ENCODE data around the gene RNF227.

Gene RNF227

GRCh38 chr17:7889166-7889955 lies 26.7 kb downstream of the RNF227 start:
- Histone ChIP-seq H3K4me3 (ENCODE audit: low read length in 2 of 2) (peak overlapping the region; percentile 13 to 85), H3K27ac (ENCODE audit: low read length) (peak overlapping the region; percentile 87), H3K36me3 (ENCODE audit: control insufficient read depth in 2 of 2, insufficient read depth in 2 of 2, low read length in 2 of 2) (peaks cover 18% of the 10 kb centered on the region in 2 donors), H3K27me3 (ENCODE audit: control insufficient read depth in 1 of 2, insufficient read depth in 2 of 2, low read length in 2 of 2) (no peaks in the 10 kb centered on the region), H3K4me1 (ENCODE audit: control insufficient read depth, insufficient read depth, low read length) (peaks cover 48% of the 10 kb centered on the region), H3K9me3 (ENCODE audit: control insufficient read depth in 2 of 2, low read length in 2 of 2) (no peaks in the 10 kb centered on the region), H3K9ac (ENCODE audit: low read length in 2 of 2) (peak overlapping the region; percentile 51 to 52)

DNA sequence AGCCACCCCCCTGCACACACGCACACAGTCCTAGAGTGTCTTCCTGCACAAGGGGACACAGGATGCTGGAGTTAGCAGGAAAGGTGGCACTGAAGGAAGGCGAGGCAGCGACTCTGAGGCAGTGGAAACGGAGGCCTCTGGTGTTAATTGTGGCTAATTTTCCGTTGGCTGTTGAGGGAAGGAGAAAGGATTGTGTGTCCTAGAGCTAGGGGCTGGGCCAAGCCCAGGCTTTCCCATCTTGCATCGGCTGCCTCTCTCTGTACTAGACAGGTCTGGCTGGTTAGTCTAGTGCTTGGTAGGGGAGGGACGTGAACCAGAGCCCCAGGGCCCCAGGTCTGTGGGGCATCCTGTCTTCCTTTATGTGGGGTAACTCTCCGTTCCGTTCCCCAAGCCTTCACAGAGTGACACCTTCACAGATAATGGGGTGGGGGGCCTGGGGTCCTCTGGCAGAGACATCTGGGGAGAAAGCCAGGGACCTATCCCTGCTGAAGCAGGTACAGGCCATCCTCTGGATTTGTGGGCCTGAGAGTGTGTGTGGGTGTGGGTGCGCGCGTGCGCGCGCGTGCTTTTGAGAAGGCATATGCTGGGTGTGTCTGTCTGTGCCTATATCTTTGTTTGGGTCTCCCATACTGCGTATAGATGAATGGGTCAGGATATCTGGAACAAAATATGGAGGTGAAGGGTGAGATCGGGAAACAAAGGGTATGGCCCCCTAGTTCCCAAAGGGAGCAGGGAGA lies 27.7 kb downstream of the RNF227 start, which contains the start of gene CHD3:
TSS of gene CHD3 (plus strand) at position 606 of the 737 bp plus-strand sequence. CDS start 212 bp downstream, outside the sequence.
- peak within 1 kb of the TSS; percentile 52 to 64 for H3K9ac ChIP-seq (ENCODE audit: low read length in 2 of 2)
- H3K4me1 ChIP-seq (ENCODE audit: control insufficient read depth, insufficient read depth, low read length): peaks cover 48% of the 10 kb centered on the region
- H3K4me3 ChIP-seq (ENCODE audit: low read length in 2 of 2): peak within 1 kb of the TSS; percentile 47 to 85
- H3K27ac ChIP-seq (ENCODE audit: low read length): peak within 1 kb of the TSS; percentile 87
- H3K36me3 ChIP-seq (ENCODE audit: control insufficient read depth in 2 of 2, insufficient read depth in 2 of 2, low read length in 2 of 2): peaks cover 9 to 10% of the 10 kb centered on the region in 2 donors
- no peaks in the 10 kb centered on the region for H3K9me3 ChIP-seq (ENCODE audit: control insufficient read depth in 2 of 2, low read length in 2 of 2)
- no peaks in the 10 kb centered on the region for H3K27me3 ChIP-seq (ENCODE audit: control insufficient read depth in 1 of 2, insufficient read depth in 2 of 2, low read length in 2 of 2)

DNA sequence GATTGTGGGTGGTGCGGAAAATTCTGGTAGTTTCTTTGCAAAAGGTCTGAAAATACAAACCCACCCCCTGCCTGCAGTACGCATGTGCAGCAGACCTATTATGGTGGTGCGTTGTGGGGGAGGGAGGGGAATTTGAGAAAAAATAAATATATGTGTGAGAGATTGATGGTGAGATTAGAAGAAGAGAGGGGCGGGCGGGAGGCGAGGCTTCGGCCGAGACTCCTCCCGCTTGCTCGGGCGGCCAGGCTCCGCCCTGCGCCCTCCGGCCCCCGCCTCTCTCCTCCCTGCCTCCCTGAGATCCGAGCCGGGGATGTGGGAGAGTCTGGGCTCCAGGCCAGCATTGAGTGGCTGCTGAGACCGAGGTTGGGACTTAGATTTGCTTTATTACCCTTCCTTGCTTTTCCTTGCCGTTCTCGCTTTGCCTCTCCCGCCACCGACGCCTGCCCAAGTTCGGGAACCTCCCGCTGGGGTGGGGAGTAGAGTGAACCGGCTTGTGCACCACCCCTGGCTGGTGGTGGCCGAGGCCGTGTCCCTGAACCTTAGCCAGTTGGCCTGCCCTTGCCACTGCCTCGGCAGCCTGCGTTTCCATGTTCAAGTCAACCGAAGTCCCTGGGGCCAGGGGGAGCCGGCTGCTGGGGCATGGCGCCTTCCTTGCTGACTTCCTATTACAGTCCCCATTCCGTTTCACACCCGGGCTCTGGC lies 28.5 kb downstream of the RNF227 start:
- no peaks in the 10 kb centered on the region for H3K9me3 ChIP-seq (ENCODE audit: control insufficient read depth in 2 of 2, low read length in 2 of 2)
- peaks cover 48% of the 10 kb centered on the region for H3K4me1 ChIP-seq (ENCODE audit: control insufficient read depth, insufficient read depth, low read length)
- H3K36me3 ChIP-seq (ENCODE audit: control insufficient read depth in 2 of 2, insufficient read depth in 2 of 2, low read length in 2 of 2): peaks cover 9 to 10% of the 10 kb centered on the region in 2 donors
- H3K27me3 ChIP-seq (ENCODE audit: control insufficient read depth in 1 of 2, insufficient read depth in 2 of 2, low read length in 2 of 2): no peaks in the 10 kb centered on the region
- peak overlapping the region; percentile 87 for H3K27ac ChIP-seq (ENCODE audit: low read length)
- H3K4me3 ChIP-seq (ENCODE audit: low read length in 2 of 2): peak overlapping the region; percentile 76 to 85
- H3K9ac ChIP-seq (ENCODE audit: low read length in 2 of 2): peak overlapping the region; percentile 52 to 64

DNA sequence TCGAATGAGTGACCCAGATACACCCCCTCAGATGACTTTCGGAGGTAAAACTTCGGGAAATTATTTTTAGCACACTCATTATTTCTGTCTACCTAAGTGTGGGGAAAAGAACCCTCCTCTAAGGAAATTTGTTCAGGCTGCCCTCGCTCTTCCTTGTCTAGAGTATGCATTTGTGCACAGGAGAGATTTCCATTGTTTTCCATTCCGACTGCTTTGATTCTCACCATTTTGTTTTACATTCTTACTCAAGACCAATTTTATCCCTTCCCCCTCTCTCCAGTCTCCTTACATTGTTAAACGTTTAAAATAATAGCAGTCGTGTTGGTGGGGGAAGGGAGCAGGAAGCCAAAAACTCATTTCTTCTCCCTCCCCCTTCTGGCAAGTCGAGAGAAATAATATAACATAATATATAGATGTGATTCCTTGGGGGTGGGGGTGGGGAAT lies 29.0 kb downstream of the RNF227 start:
- Histone ChIP-seq H3K27ac (ENCODE audit: low read length) (peak overlapping the region; percentile 87), H3K9ac (ENCODE audit: low read length in 2 of 2) (peak overlapping the region; percentile 51 to 64), H3K4me3 (ENCODE audit: low read length in 2 of 2) (peak overlapping the region; percentile 76 to 85), H3K4me1 (ENCODE audit: control insufficient read depth, insufficient read depth, low read length) (peaks cover 48% of the 10 kb centered on the region), H3K27me3 (ENCODE audit: control insufficient read depth in 1 of 2, insufficient read depth in 2 of 2, low read length in 2 of 2) (no peaks in the 10 kb centered on the region), H3K36me3 (ENCODE audit: control insufficient read depth in 2 of 2, insufficient read depth in 2 of 2, low read length in 2 of 2) (peaks cover 9% of the 10 kb centered on the region in 2 donors), H3K9me3 (ENCODE audit: control insufficient read depth in 2 of 2, low read length in 2 of 2) (no peaks in the 10 kb centered on the region)

GRCh38 chr17:7886227-7887037 lies 29.7 kb downstream of the RNF227 start:
- H3K36me3 ChIP-seq (ENCODE audit: control insufficient read depth in 2 of 2, insufficient read depth in 2 of 2, low read length in 2 of 2): peaks cover 6 to 7% of the 10 kb centered on the region in 2 donors
- H3K27me3 ChIP-seq (ENCODE audit: control insufficient read depth in 1 of 2, insufficient read depth in 2 of 2, low read length in 2 of 2): no peaks in the 10 kb centered on the region
- peak overlapping the region; percentile 87 for H3K27ac ChIP-seq (ENCODE audit: low read length)
- peaks cover 48% of the 10 kb centered on the region for H3K4me1 ChIP-seq (ENCODE audit: control insufficient read depth, insufficient read depth, low read length)
- no peaks in the 10 kb centered on the region for H3K9me3 ChIP-seq (ENCODE audit: control insufficient read depth in 2 of 2, low read length in 2 of 2)
- H3K9ac ChIP-seq (ENCODE audit: low read length in 2 of 2): peak overlapping the region; percentile 51 to 64
- H3K4me3 ChIP-seq (ENCODE audit: low read length in 2 of 2): peak overlapping the region; percentile 76 to 85

DNA sequence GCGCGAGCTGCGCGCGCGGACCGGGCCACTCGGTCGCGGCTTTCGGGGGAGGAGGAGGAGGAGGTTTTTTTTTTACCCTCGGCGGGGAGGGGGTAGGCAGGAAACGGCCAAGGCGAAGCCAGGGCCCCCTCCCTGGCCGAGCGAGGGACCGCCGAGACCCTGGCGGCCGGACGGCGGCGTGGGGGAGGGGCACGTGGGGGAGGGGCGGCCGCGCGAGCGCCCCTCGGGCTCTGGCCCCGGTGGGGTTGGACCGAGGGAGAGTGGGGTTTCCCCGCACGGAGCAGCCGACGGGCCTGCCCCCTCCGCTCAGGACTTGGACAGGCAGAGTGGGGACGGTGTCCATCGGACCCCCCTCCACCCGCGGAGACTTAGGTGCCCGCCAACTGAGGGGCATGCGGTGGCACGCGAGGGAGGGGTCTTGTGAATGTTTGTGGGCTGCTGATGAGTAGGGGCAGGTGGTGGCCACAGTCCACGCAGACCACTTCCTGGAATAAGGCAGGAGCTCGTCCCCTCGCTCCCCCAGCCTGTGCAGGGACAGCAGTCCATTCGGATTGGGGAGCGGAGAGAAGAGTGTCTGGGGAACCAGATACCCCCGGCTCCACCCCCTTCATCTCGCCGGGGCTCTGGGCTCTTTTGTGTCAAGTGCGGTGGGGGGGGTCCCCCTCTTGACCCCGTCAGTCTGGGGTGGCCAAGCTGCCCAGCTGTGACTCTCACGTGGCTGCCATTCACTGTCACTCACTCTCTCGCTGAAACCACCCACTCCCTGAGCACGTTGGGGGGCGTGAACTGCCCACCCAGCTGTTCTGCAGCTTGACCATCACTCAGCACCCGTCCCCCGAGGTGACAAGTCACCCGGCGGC lies 30.5 kb downstream of the RNF227 start:
- H3K9me3 ChIP-seq (ENCODE audit: control insufficient read depth in 2 of 2, low read length in 2 of 2): no peaks in the 10 kb centered on the region
- H3K27ac ChIP-seq (ENCODE audit: low read length): peak overlapping the region; percentile 87
- peaks cover 48% of the 10 kb centered on the region for H3K4me1 ChIP-seq (ENCODE audit: control insufficient read depth, insufficient read depth, low read length)
- H3K4me3 ChIP-seq (ENCODE audit: low read length in 2 of 2): peak overlapping the region; percentile 76 to 85
- H3K27me3 ChIP-seq (ENCODE audit: control insufficient read depth in 1 of 2, insufficient read depth in 2 of 2, low read length in 2 of 2): no peaks in the 10 kb centered on the region
- H3K36me3 ChIP-seq (ENCODE audit: control insufficient read depth in 2 of 2, insufficient read depth in 2 of 2, low read length in 2 of 2): no peaks in the 10 kb centered on the region
- H3K9ac ChIP-seq (ENCODE audit: low read length in 2 of 2): peak overlapping the region; percentile 47 to 64

GRCh38 chr17:7884581-7885366 lies 31.3 kb downstream of the RNF227 start:
- H3K9me3 ChIP-seq (ENCODE audit: control insufficient read depth in 2 of 2, low read length in 2 of 2): no peaks in the 10 kb centered on the region

DNA sequence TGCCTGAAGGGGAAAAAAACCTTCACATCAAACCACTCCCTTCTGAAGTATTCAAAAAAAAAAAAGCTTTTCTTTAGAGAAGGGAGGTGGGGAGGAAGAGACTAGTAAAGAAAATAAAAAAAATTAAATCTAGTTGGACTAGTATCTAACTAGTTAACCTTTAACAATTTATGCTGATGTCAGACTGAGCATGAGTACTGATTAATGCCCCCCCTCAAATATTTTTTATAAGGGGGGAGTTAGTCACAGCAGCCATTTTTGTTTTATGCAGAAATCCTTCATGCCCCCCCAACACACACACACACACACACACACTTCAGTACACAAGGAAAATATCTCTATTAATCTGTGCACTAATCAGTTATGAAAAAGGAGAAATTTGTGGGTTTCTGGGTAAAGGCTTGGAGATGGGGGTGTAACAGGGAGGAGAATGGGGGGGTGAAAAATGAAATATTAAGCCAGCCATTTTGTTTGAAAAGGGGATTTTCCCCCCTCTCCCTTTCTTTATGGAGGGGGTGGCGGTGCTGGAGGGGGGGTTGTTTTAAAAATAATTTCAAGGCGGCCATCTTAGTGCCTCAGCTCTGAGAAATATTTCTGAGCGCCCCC lies 32.2 kb downstream of the RNF227 start:
- no peaks in the 10 kb centered on the region for H3K36me3 ChIP-seq (ENCODE audit: control insufficient read depth in 2 of 2, insufficient read depth in 2 of 2, low read length in 2 of 2)
- no peak overlapping the region for H3K9ac ChIP-seq (ENCODE audit: low read length in 2 of 2)
- no peak overlapping the region for H3K4me3 ChIP-seq (ENCODE audit: low read length in 2 of 2)
- H3K4me1 ChIP-seq (ENCODE audit: control insufficient read depth, insufficient read depth, low read length): peaks cover 34% of the 10 kb centered on the region
- no peaks in the 10 kb centered on the region for H3K9me3 ChIP-seq (ENCODE audit: control insufficient read depth in 2 of 2, low read length in 2 of 2)
- no peak overlapping the region for H3K27ac ChIP-seq (ENCODE audit: low read length)
- H3K27me3 ChIP-seq (ENCODE audit: control insufficient read depth in 1 of 2, insufficient read depth in 2 of 2, low read length in 2 of 2): no peaks in the 10 kb centered on the region

More at GRCh38 chr17:7884581-7885366, 31.3 kb downstream of the RNF227 start:
- Histone ChIP-seq H3K27me3 (ENCODE audit: control insufficient read depth in 1 of 2, insufficient read depth in 2 of 2, low read length in 2 of 2) (no peaks in the 10 kb centered on the region), H3K4me3 (ENCODE audit: low read length in 2 of 2) (peak overlapping the region; percentile 76 to 85), H3K36me3 (ENCODE audit: control insufficient read depth in 2 of 2, insufficient read depth in 2 of 2, low read length in 2 of 2) (no peaks in the 10 kb centered on the region), H3K9ac (ENCODE audit: low read length in 2 of 2) (no peak overlapping the region), H3K27ac (ENCODE audit: low read length) (no peak overlapping the region), H3K4me1 (ENCODE audit: control insufficient read depth, insufficient read depth, low read length) (peaks cover 43% of the 10 kb centered on the region)

Measured in stomach smooth muscle (tissue), 2 donors.